ENCODE results near the gene KCNK1. TPM values are rescaled to one million over a fixed set of nuclear protein-coding genes. Genes with fewer than 3 reads are reported as not detected.
"Not testable (repeated sequence)": the region's sequence is repeated elsewhere in the genome, so short reads cannot be mapped to it uniquely, and the experiment has no call there.

Gene KCNK1
- total RNA-seq, 1 donor from 2014 or later = 6.3 TPM

GRCh38 chr1:233679591-233680373 lies 65.9 kb downstream of the KCNK1 start:
- DNase-seq (ENCODE audit: low read depth) = no peak
- no peaks in the 10 kb centered on the region for H3K27me3 ChIP-seq (ENCODE audit: control insufficient read depth, insufficient read depth, low read length)

GRCh38 chr1:233681285-233681684 lies 67.4 kb downstream of the KCNK1 start:
- no peak for DNase-seq (ENCODE audit: low read depth)
- H3K36me3 ChIP-seq (ENCODE audit: control insufficient read depth, insufficient read depth, low read length) = no peaks in the 10 kb centered on the region
- no peak overlapping the region for H3K4me3 ChIP-seq (ENCODE audit: low read depth, low read length)
- H3K27me3 ChIP-seq (ENCODE audit: control insufficient read depth, insufficient read depth, low read length) = no peaks in the 10 kb centered on the region
- no peak for TF ChIP-seq CTCF (IDR thresholded peaks at IDR 0.05; ENCODE audit: insufficient read depth, low read length, poor library complexity, severe bottlenecking)

More at GRCh38 chr1:233679591-233680373, 65.9 kb downstream of the KCNK1 start:
- Histone ChIP-seq H3K36me3 (ENCODE audit: control insufficient read depth, insufficient read depth, low read length) (no peaks in the 10 kb centered on the region), H3K4me3 (ENCODE audit: low read depth, low read length) (no peak overlapping the region)
- no peak for TF ChIP-seq CTCF (IDR thresholded peaks at IDR 0.05; ENCODE audit: insufficient read depth, low read length, poor library complexity, severe bottlenecking)

- H3K4me3 ChIP-seq (ENCODE audit: low read depth, low read length); H3K27me3 ChIP-seq (ENCODE audit: control insufficient read depth, insufficient read depth, low read length); DNase-seq (ENCODE audit: low read depth); H3K36me3 ChIP-seq (ENCODE audit: control insufficient read depth, insufficient read depth, low read length): not testable (repeated sequence)
Observed at GRCh38 chr1:233686653-233687052, 72.7 kb downstream of the KCNK1 start.

GRCh38 chr1:233689017-233689747 lies 75.3 kb downstream of the KCNK1 start:
- Histone ChIP-seq H3K27me3 (ENCODE audit: control insufficient read depth, insufficient read depth, low read length) (no peaks in the 10 kb centered on the region), H3K4me3 (ENCODE audit: low read depth, low read length) (no peak overlapping the region), H3K36me3 (ENCODE audit: control insufficient read depth, insufficient read depth, low read length) (no peaks in the 10 kb centered on the region)
- TF ChIP-seq CTCF (IDR thresholded peaks at IDR 0.05; ENCODE audit: insufficient read depth, low read length, poor library complexity, severe bottlenecking) = no peak
- DNase-seq (ENCODE audit: low read depth) = no peak

DNA sequence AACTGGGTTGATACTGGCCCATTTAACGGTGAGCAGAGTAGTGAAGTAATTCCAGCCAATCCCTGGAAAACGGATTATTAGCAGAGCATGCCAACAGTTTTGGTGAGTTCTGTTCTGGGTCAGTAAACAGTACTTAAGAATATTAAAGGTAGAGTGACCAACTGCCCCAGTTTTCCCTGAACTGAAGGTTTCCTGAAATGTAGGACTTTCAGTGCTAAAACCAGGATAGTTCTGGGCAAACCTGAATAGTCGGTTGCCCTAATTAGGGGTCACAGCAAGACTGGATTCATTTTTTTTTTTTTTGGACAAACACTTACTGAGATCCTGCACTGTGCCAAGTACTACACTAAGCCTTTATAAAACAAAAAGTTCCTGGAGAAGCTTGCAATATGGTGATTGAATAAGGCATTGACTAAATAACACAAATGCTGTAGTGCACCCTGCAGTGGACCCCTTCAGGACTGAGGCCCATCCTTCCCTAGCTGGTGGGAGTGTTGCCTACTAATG lies 75.9 kb downstream of the KCNK1 start:
- H3K4me3 ChIP-seq (ENCODE audit: low read depth, low read length) = no peak overlapping the region
- no peaks in the 10 kb centered on the region for H3K27me3 ChIP-seq (ENCODE audit: control insufficient read depth, insufficient read depth, low read length)
- TF ChIP-seq CTCF (IDR thresholded peaks at IDR 0.05; ENCODE audit: insufficient read depth, low read length, poor library complexity, severe bottlenecking) = no peak
- H3K36me3 ChIP-seq (ENCODE audit: control insufficient read depth, insufficient read depth, low read length) = no peaks in the 10 kb centered on the region
- DNase-seq (ENCODE audit: low read depth) = no peak

DNA sequence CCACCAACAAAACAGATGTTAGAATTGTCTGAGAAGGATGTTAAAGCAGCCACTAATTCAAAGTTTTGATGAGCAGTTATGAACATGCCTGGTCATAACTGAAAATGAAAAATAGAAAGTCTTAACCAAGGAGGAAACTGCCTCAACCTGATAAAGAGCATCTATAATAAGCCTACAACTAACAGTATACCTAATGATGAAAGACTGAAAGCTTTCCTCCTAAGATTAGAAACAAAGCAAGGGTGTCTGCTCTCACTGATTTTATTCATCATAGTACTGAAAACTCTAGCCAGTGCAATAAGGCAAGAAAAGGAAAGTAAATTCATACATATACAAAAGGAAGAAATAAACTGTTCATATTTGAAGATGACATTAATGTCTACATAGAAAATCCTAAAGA lies 82.0 kb downstream of the KCNK1 start:
- no peaks in the 10 kb centered on the region for H3K27me3 ChIP-seq (ENCODE audit: control insufficient read depth, insufficient read depth, low read length)
- TF ChIP-seq CTCF (IDR thresholded peaks at IDR 0.05; ENCODE audit: insufficient read depth, low read length, poor library complexity, severe bottlenecking) = no peak
- H3K4me3 ChIP-seq (ENCODE audit: low read depth, low read length) = no peak overlapping the region
- no peak for DNase-seq (ENCODE audit: low read depth)
- no peaks in the 10 kb centered on the region for H3K36me3 ChIP-seq (ENCODE audit: control insufficient read depth, insufficient read depth, low read length)

All from kidney epithelial cell (primary cell).